Measurements from ENCODE around the gene HOXD4. TPM values are rescaled to one million over a fixed set of nuclear protein-coding genes. Genes with fewer than 3 reads are reported as not detected.

The HOXD4 gene
- total RNA-seq, 1 experiment from 2014 or later, result 0.61 TPM

DNA sequence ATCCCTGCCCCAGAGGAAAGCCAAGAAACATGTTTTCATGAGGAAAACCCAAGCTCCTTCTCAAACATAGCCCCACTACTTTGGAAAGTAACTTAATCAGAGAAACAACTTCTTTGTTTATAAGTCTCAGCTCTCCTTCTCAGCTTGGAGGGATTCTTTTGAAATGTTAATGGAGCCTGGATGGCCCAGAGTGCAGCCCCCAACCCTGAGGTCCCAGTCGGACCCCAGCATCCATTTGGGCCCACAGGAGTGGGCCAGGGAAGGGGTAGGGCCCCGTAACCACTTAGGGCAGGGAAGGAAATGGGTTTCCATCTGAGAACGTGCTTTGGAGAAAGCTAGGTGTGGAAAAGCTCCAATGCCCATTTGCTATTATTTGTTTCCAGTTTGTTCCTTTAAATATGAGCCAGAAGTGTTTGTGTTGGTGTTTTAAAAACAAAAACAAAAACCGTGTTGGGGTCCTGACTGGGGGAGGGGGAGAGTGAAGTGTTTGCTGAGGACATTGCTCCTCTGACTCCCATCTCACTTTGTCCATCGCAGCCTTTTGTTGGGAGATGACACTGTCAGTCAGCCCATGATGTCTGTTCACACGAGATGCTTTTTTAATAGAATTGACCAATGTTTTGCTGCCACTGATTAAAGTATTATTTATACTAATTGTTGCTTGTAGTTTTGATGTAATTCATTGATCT is 4.2 kb downstream of the HOXD4 start:
- Histone ChIP-seq H3K9me2 (ENCODE audit: insufficient read depth) (no peaks in the 10 kb centered on the region), H3K4me2 (ENCODE audit: low read length) (no peak overlapping the region), H2AFZ (ENCODE audit: low read depth, low read length, poor library complexity, severe bottlenecking) (no peak overlapping the region), H4K20me1 (ENCODE audit: insufficient read depth) (no peaks in the 10 kb centered on the region), H3K9ac (ENCODE audit: low read length) (no peak overlapping the region), H3K4me3 (replicated peaks in 1 of 2; ENCODE audit: low read depth in 1 of 2, low read length in 2 of 2) (no peak overlapping the region), H3K27me3 (ENCODE audit: insufficient read depth, low read length) (no peaks in the 10 kb centered on the region), H3K79me2 (ENCODE audit: insufficient read depth, low read length) (no peaks in the 10 kb centered on the region), H3K9me3 (ENCODE audit: control insufficient read depth in 1 of 2, insufficient read depth in 1 of 2, low read depth in 1 of 2, low read length in 2 of 2) (no peaks in the 10 kb centered on the region), H3K4me1 (ENCODE audit: control insufficient read depth in 1 of 2, insufficient read depth in 2 of 2, low read length in 2 of 2) (no peaks in the 10 kb centered on the region), H3K36me3 (ENCODE audit: control insufficient read depth in 1 of 2, insufficient read depth in 2 of 2, low read length in 2 of 2) (no peaks in the 10 kb centered on the region), H3K27ac (ENCODE audit: low read depth, low read length) (no peak overlapping the region)
- intact Hi-C loops (cut with micrococcal nuclease), result no loop called here
- ATAC-seq, result no peak
- CTCF ChIA-PET, result interaction anchor here (1.0 kb wide), 1 partner anchor 299 kb away, joined by 3 read pairs; no protein-coding TSS in a partner anchor
- BruUV-seq (replicated peaks), result no TSS peak
- RAD21 ChIA-PET (ENCODE audit: low non-redundant PET in 1 of 2, low total read pairs in 2 of 2, uncharacterized antibody in 2 of 2, unreplicated experiment in 2 of 2), result no interaction called here
- no peak for DNase-seq (ENCODE audit: low read depth, low spot score)
- no peak for TF ChIP-seq ZFX (IDR thresholded peaks at IDR 0.05)
- TF ChIP-seq, protein P1, sequence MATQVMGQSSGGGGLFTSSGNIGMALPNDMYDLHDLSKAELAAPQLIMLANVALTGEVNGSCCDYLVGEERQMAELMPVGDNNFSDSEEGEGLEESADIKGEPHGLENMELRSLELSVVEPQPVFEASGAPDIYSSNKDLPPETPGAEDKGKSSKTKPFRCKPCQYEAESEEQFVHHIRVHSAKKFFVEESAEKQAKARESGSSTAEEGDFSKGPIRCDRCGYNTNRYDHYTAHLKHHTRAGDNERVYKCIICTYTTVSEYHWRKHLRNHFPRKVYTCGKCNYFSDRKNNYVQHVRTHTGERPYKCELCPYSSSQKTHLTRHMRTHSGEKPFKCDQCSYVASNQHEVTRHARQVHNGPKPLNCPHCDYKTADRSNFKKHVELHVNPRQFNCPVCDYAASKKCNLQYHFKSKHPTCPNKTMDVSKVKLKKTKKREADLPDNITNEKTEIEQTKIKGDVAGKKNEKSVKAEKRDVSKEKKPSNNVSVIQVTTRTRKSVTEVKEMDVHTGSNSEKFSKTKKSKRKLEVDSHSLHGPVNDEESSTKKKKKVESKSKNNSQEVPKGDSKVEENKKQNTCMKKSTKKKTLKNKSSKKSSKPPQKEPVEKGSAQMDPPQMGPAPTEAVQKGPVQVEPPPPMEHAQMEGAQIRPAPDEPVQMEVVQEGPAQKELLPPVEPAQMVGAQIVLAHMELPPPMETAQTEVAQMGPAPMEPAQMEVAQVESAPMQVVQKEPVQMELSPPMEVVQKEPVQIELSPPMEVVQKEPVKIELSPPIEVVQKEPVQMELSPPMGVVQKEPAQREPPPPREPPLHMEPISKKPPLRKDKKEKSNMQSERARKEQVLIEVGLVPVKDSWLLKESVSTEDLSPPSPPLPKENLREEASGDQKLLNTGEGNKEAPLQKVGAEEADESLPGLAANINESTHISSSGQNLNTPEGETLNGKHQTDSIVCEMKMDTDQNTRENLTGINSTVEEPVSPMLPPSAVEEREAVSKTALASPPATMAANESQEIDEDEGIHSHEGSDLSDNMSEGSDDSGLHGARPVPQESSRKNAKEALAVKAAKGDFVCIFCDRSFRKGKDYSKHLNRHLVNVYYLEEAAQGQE (IDR thresholded peaks at IDR 0.05; ENCODE audit: low read depth), result no peak
- TF ChIP-seq, protein P2, sequence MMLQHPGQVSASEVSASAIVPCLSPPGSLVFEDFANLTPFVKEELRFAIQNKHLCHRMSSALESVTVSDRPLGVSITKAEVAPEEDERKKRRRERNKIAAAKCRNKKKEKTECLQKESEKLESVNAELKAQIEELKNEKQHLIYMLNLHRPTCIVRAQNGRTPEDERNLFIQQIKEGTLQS (IDR thresholded peaks at IDR 0.05), result no peak
- TF ChIP-seq, protein P3, sequence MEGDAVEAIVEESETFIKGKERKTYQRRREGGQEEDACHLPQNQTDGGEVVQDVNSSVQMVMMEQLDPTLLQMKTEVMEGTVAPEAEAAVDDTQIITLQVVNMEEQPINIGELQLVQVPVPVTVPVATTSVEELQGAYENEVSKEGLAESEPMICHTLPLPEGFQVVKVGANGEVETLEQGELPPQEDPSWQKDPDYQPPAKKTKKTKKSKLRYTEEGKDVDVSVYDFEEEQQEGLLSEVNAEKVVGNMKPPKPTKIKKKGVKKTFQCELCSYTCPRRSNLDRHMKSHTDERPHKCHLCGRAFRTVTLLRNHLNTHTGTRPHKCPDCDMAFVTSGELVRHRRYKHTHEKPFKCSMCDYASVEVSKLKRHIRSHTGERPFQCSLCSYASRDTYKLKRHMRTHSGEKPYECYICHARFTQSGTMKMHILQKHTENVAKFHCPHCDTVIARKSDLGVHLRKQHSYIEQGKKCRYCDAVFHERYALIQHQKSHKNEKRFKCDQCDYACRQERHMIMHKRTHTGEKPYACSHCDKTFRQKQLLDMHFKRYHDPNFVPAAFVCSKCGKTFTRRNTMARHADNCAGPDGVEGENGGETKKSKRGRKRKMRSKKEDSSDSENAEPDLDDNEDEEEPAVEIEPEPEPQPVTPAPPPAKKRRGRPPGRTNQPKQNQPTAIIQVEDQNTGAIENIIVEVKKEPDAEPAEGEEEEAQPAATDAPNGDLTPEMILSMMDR (IDR thresholded peaks at IDR 0.05 in 2 of 3, conservative IDR thresholded peaks at IDR 0.05 in 1 of 3; ENCODE audit: borderline replicate concordance in 1 of 3, insufficient read depth in 1 of 3, low read depth in 2 of 3, low read length in 2 of 3), result no peak
- no peak for TF ChIP-seq CEBPB (IDR thresholded peaks at IDR 0.05; ENCODE audit: low read depth)
- TF ChIP-seq POLR2A (IDR thresholded peaks at IDR 0.05; ENCODE audit: borderline replicate concordance, extremely low read depth, insufficient read depth, insufficient read length), result no peak
- TF ChIP-seq TCF7L2 (IDR thresholded peaks at IDR 0.05; ENCODE audit: borderline replicate concordance, extremely low read depth, insufficient read depth, insufficient read length), result no peak
- TF ChIP-seq EGR1 (IDR thresholded peaks at IDR 0.05; ENCODE audit: low read depth), result no peak
- TF ChIP-seq, protein P4, sequence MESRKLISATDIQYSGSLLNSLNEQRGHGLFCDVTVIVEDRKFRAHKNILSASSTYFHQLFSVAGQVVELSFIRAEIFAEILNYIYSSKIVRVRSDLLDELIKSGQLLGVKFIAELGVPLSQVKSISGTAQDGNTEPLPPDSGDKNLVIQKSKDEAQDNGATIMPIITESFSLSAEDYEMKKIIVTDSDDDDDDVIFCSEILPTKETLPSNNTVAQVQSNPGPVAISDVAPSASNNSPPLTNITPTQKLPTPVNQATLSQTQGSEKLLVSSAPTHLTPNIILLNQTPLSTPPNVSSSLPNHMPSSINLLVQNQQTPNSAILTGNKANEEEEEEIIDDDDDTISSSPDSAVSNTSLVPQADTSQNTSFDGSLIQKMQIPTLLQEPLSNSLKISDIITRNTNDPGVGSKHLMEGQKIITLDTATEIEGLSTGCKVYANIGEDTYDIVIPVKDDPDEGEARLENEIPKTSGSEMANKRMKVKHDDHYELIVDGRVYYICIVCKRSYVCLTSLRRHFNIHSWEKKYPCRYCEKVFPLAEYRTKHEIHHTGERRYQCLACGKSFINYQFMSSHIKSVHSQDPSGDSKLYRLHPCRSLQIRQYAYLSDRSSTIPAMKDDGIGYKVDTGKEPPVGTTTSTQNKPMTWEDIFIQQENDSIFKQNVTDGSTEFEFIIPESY (IDR thresholded peaks at IDR 0.05; ENCODE audit: extremely low read depth, insufficient replicate concordance, low read length), result no peak
- TF ChIP-seq YY1 (IDR thresholded peaks at IDR 0.05; ENCODE audit: extremely low read depth, insufficient replicate concordance, low read depth, low read length), result no peak
- no peak for TF ChIP-seq ELF1 (IDR thresholded peaks at IDR 0.05; ENCODE audit: borderline replicate concordance, low read depth)
- TF ChIP-seq, protein P5, sequence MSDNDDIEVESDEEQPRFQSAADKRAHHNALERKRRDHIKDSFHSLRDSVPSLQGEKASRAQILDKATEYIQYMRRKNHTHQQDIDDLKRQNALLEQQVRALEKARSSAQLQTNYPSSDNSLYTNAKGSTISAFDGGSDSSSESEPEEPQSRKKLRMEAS (IDR thresholded peaks at IDR 0.05), result no peak
- no peak for TF ChIP-seq SRF (IDR thresholded peaks at IDR 0.05; ENCODE audit: low read depth)
- no peak for TF ChIP-seq FOSL1 (IDR thresholded peaks at IDR 0.05; ENCODE audit: low read depth)
- no peak for TF ChIP-seq POLR2AphosphoS5 (IDR thresholded peaks at IDR 0.05; ENCODE audit: low read depth, low read length)
- TF ChIP-seq ZNF274 (IDR thresholded peaks at IDR 0.05; ENCODE audit: low read depth, low read length), result no peak
- POLR2A ChIA-PET, result no interaction called here
